GM19035 (cell line): ENCODE data around the gene CCBE1.

Experiments
- ATAC-seq: cut with Tn5 transposase; IDR thresholded peaks from one replicate; pipeline ENCODE4 v1.9.1; 2021; ENCODE audit not compliant: unreplicated experiment

CCBE1 gene

GRCh38 chr18:59502274-59503175 lies 194.7 kb downstream of the CCBE1 start:
- ATAC-seq, result no peak

DNA sequence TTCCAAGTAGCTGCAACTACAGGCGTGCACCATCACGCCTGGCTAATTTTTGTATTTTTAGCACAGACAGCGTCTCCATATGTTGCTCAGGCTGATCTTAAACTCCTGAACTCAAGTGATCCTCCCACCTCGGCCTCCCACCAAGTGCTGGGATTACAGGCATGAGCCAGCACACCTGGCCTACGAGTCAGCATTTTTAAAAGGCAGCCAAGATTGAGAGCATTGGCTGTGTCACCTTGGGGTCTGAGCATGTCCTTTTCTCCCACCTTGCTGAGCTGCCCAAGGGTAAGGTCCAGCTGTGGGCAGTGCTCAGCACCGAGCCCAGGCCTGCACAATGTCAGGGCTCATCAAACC lies 195.3 kb downstream of the CCBE1 start:
- ATAC-seq, result no peak

- no peak for ATAC-seq
These were observed 196.5 kb downstream of the CCBE1 start for GRCh38 chr18:59500765-59501164.

GRCh38 chr18:59498506-59499086 lies 198.6 kb downstream of the CCBE1 start:
- no peak for ATAC-seq

DNA sequence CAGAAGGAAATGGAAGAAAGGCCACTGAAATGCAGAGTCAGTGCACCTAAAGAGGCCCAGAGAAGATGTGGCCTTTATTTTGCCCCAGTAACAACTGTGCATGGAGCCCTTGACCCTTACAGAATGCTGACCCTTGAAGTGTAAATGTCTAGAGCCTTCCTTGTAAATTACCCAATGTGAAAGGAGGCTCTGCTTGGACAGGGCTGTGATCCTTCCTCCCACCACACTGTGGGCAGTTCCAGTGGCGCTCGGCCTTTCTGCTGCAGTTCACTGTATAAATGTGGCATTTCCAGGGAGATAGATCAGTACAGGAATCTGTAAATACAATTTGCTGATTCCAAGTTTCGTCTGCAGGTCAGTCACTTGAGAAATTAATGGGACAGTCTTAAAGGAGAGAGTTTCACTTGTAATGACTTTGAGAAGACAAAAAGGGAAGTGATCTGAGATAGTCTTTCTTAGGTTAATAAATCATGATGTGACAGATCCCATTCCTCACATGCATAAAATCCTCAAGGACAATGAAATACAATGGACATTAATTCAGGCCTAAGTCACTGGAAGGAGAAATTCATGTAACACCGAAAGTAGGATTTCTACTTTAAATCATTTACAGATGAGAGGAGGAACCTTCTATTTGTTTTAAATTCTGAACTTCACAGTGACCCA lies 204.3 kb downstream of the CCBE1 start:
- ATAC-seq, result no peak

DNA sequence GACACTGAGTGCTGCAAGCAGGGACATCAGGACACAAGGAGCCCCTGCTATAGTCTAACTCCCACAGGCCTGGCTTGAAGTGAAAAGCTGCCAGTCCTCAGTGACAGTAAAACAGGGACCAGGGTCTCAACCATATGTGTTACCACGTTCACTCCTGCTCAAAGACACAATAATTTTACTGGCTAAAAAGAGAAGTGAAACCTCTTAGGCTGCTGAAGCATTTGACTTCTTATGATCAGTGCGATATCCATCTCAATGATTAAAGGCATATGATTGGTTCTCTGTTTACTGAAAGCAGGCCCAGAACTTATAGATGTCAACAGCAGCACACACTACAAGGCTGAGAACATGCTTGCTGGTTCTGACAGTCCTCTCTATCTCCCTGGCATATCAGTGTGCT lies 208.3 kb downstream of the CCBE1 start:
- ATAC-seq, result no peak

DNA sequence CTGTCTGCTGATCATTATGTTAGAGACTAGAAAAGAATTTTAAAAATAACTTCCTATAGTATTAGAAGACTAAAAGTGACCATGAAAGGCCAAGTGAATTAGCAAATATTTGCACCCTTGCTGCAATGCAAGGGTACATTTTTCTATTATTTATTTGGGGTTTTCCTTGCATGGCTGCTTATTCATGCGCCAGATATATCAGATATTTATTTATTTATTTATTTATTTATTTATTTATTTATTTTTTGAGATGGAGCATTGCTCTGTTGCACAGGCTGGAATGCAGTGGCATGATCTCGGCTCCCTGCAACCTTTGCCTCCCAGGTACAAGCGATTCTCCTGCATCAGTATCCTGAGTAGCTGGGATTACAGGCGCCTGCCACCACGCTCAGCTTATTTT lies 211.8 kb downstream of the CCBE1 start:
- no peak for ATAC-seq

GRCh38 chr18:59484561-59485328 lies 212.5 kb downstream of the CCBE1 start:
- ATAC-seq, result no peak

DNA sequence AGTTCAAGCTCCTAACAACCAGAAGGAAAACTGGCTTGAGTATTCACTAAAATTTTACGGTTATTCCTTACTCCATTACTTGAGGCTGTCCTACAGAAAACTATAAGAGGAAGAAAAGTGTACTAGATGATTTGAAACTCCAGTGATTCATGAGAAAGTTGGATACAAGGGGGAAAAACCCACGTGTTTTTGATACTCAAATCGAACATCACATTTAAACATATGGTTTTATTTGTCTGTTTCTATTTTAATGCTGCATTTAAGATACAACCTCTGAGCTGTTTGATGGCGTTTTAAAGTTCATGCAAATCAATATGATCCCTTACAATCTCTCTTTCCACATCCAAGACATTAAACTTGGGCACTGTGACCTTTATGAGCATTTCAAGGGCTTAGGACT lies 213.1 kb downstream of the CCBE1 start:
- no peak for ATAC-seq

- no peak for ATAC-seq
These were observed 215.8 kb downstream of the CCBE1 start for GRCh38 chr18:59481436-59481835.

- ATAC-seq, result no peak
These were observed 217.4 kb downstream of the CCBE1 start for GRCh38 chr18:59479776-59480175.

- no peak for ATAC-seq
These were observed 218.6 kb downstream of the CCBE1 start for GRCh38 chr18:59478591-59478990.

DNA sequence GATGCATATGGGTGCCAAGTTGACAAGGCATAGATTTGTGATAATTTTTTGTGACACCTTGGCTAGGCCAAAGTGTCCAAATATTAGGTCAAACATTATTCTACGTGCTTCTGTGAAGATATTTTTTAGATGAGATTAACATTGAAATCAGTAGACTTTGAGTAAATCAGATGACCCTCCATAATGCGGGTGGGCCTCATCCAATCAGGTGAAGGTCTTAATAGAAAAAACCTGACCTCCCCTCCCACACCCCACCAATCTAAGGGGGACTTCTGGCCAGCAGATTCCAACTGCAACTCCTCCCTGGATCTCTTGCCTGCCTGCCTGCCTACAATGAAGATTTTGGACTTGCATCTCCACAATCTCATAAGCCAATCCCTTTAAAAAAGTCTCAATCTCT lies 219.4 kb downstream of the CCBE1 start:
- no peak for ATAC-seq

- ATAC-seq, result no peak
These were observed 226.6 kb downstream of the CCBE1 start for GRCh38 chr18:59470561-59471121.

DNA sequence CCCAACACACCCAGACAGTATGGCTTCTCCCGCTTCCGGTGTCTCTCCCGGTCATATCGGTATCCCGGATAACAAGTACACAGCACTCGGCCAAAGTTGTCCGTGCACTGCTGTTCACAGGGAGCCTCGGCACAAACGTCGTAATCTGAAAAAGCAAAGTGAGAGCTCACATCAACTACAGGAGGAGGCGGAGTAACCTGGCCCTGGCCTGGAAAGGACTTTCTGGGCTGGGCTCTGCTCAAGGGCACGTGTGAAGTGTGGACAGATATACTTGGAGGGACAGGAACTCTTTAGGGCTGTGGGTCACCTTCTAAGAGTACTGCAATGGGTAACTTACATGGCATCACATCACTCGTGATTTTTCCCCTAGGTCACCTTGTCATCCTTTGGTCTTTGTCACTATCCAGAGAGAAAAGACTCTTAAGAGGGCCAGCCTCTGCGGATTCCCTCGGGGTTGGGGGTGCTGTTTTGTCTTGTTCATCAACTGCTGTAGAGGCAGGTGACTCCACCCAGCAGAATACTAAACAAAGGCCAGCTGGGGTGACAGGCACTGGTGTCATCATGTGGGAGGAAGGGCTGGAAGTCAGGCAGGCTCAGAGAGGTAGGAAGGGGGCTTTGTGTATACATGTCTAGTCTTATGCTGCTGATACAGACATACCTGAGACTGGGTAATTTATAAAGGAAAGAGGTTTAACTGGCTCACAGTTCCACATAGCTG lies 227.6 kb downstream of the CCBE1 start:
- ATAC-seq, result no peak

DNA sequence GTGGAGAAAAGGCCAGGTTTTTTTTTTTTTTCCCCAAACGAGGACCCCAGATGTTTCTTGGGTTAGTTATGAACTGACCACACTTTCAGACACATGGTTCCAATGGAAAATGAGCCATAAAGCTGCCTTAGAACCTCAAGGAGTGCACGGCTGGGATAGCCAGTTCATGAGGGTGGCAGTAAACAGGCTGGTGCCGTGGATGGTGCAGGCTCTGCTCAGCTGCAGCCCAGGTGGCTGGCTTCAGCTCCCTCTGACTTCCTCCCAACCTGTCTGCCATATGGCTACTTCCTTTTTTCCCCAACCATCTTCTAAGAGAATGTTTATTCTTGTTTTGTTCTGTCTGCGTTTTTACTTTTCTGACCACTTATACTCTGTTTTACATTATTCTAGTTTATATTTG lies 228.4 kb downstream of the CCBE1 start:
- no peak for ATAC-seq

GRCh38 chr18:59467497-59467896 lies 229.7 kb downstream of the CCBE1 start:
- ATAC-seq, result no peak

DNA sequence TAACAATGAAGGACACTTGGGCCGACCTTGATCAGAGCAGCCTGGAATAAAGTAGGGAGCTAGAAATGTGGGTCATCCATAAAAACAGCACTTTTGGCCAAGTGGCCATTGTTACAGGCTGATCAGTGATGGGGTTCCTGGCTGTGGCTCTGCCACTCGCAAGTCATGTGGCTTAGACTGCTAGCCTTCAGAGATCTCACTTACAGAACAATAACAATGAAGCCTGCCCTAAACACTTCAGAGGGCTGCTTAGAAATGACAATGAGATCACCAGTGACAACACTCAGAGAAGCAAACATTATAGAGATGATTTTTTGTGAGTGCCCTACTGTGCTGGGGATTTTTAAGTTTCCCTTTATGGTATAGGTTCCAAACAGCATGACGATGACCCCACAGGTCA lies 230.2 kb downstream of the CCBE1 start:
- no peak for ATAC-seq

- ATAC-seq, result no peak
These were observed 232.7 kb downstream of the CCBE1 start for GRCh38 chr18:59464486-59464885.

DNA sequence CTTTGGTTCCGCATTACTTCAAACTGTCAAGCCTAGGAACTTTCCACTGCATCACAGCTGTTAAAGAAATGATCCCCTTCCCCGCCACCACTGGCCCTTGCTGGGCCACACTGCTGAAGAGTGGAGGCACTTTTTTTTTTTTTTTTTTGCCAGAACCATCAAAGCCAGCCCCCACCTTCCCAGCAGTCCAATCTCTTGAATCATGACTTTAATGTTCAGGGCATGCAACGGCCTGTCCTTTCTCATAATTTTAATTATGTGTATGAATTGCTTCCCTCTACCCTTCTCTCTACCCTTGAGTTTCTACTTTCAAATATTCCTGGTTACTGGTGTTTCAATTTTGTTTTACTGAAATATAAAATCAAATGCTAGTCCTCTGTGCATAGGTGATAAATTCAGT lies 236.1 kb downstream of the CCBE1 start:
- no peak for ATAC-seq

DNA sequence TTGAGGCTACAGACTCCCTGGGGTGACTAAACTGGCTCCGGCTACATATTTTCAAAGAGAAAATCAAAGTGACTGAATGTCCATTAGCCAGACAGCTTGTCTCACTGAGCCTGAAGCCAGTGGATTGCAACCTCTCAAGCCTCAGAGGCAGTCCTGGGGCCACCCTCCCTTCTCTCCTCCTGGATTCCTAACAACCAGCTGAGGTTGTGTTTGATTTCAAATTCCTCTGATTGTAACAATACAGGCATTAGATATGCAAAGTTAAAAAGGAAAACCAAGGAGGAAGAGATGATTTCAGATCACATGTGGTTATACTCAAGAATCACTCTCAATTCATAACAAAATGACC lies 237.2 kb downstream of the CCBE1 start:
- no peak for ATAC-seq
